Stimulated activated CD8-positive, alpha-beta memory T cell treated with anti-CD3 and anti-CD28 coated beads, Interleukin-7, amount 100 ng/mL, for 4 hours (primary cell): Measurements from ENCODE around the gene FLT4.

Experiments
- DNase-seq, 2 donors: peaks; one replicate each; pipeline ENCODE4 v3.0.0-alpha.2; 2020; ENCODE audit warnings: low read depth in 2 of 2

FLT4 gene

DNA sequence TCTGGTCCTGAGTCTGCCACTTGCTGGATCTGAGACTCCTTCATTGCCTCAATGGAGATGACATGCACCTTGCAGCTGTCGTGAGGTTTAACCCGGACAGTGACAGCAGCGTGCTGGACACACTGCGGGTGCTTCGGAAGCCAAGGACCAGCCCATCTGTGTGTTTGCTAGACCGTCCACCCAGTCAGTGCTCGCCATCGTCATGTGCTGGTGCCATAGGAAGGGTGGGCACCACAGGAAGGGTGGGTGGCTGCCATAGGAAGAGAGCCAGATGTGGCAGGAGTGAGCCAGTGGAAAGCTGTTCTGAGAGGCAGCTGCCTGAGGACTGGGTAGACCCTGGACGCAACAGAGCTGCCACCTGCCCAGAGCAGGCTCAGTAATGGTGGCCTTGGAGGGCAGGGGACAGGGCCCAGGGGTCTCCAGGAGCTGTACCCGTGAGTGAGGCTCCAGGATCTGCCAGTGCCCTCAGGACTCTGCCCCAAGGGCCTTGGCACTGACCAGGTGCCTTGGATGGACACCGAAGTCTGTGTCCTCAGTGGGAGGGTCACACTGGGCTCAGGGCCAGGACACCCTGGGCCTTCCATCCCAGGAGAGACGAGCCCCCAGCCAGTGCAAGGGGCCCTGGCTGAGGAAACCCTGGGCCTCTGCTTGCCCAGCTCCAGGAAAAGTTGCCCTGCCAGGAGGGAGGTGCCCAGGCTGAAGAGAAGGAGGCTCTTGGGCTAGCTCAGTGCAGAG is 21.8 kb downstream of the FLT4 start:
- DNase-seq: no peak

GRCh38 chr5:180626661-180627385 is 22.6 kb downstream of the FLT4 start:
- no peak for DNase-seq

GRCh38 chr5:180625791-180626660 is 23.4 kb downstream of the FLT4 start:
- no peak for DNase-seq

DNA sequence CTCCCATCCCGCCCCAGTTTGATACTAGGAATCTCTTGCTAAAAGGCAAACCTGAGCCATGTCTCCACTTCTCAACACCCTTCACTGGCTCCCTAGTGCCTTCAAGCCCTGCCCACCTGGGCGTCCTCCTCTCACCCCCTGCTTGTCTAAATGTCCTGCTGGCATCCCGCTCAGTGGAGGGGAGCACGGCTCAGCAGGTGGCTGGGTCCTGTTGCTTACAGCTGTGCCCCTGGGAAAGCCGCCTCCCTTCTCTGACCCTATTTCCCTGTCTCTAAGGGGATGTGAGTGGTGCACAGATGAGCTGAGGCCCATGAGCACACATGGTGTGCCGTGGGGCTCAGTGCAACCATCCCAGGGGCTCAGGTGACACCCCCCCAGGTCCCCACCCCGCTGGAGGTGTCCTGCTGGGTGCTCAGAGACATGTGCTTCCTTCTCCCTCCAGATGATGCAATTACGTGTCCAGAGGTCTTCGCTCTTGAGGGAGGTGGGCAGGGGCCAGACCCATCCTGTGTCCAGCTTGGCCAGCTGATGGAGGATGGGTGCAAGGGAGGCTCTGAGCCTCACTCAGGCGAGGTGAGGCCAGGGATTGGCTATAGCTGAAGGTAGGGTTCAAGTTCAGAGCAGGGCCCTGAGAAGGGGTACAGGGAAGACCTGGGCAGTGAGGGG is 24.1 kb downstream of the FLT4 start:
- no peak for DNase-seq

DNA sequence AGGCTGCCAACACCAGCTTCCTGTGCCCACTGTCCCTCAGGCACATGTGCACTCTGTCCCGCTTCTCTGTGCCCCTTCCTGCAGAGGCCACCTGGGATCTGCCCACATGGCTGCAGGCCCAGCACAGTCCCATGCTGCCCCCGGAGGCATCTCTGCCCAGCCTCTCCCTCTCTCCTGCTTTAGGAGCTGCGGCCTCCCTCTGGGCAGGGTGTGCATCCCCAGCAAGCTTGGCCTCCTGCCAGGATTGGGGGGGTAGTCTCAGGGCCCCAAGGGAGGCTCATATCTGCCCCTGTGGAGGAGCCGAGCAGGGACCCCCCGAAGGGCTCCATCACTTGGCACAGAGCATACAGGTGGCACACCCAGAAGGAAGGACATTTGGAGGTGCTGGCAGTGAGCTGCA is 24.8 kb downstream of the FLT4 start:
- no peak for DNase-seq

- no peak for DNase-seq
Measured at GRCh38 chr5:180623844-180624243, 25.6 kb downstream of the FLT4 start.

- no peak for DNase-seq
Measured at GRCh38 chr5:180623411-180623834, 26.0 kb downstream of the FLT4 start.

GRCh38 chr5:180622910-180623309 is 26.5 kb downstream of the FLT4 start:
- no peak for DNase-seq

DNA sequence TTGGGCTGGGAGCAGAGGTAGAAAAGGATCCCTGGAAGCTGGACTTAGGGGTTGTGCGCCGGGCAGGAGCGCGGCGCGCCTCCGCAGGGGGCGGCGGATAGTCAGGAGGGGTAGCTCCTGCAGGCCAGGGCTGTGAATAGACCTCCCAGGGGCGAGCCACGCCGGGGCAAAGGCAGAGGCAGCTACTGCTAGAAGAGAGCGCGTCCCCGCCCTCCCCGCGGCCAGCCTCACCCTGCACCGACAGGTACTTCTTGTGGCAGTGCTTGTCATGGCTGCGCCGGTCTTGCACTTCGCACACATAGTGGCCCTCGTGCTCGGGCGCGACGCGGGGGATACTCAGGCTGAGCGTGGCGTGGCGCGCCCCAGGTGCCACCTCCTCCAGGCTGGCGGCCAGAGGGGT is 28.1 kb downstream of the FLT4 start:
- no peak for DNase-seq

GRCh38 chr5:180620014-180620413 is 29.4 kb downstream of the FLT4 start:
- DNase-seq: no peak

- DNase-seq: no peak
Measured at GRCh38 chr5:180619563-180619915, 29.9 kb downstream of the FLT4 start.

- no peak for DNase-seq
Measured at GRCh38 chr5:180618829-180619562, 30.4 kb downstream of the FLT4 start.

- no peak for DNase-seq
Measured at GRCh38 chr5:180618487-180618828, 30.9 kb downstream of the FLT4 start.

DNA sequence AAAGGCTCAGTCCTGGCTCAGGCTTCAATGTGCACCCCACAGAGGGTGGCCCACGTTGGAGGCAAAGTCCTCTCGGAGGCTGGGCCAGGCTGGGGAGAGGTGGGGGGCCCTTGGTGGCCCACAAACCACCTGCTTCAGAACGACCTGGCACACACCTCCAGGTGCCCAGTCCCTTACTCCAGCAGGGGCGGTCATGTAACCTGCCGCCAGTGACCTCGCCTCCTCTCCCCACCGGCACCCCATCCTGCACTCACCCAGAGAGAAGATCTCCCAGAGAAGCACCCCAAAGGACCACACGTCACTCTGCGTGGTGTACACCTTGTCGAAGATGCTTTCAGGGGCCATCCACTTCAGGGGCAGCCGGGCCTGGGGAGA is 35.6 kb downstream of the FLT4 start:
- DNase-seq: no peak

GRCh38 chr5:180613188-180613813 is 36.1 kb downstream of the FLT4 start:
- DNase-seq: no peak

DNA sequence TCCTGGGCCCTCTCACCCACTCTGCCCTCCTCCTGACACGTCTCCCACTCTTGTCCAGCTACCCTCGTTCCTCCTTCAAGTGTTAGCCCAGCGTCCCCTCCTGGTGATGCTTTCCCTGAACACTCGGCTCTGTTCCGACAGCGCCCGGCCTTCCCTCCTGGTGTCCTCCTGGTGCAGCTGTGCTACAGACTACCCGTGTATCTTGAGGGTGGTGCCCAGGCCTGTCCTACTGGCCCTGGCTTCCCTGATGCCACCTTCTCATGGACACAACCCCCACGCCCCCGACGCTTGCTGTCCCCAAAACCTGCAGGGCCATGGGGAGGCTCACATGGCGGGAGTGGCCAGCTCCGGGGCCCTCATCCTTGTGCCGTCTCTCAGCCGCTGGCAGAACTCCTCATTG is 36.7 kb downstream of the FLT4 start:
- DNase-seq: no peak

DNA sequence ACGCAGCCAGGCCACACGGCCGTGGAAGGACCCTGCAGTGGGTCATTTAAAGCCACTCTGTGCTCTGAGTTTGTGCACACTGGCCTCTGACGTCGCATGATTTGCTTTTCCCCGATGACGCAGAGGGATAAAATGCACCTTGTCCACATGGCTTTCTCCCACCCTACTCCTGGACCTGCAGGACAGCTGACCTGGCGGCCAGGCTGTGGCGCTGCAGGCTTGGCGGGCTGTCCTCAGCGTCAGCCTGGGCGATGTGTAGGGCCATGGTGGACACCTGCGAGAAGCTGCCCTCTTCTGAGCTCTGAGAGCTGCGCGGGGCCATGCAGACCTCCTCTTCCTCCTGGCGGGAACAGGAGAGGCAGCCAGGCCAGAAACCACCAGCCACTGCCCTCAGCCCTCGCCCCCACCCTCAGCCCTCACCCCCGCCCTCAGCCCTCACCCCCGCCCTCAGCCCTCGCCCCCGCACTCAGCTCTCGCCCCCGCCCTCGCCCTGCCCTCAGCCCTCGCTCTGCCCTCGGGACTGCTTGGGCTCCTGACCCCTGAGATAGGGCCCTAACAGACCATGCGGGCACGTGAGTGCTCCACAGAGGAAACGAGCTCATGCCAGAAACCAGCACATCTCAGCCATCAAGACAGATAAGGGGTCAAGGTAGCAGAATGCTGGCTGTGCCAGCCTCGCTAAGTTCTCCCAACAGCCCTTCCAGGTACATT is 38.1 kb downstream of the FLT4 start:
- DNase-seq: no peak

GRCh38 chr5:180609817-180610550 is 39.4 kb downstream of the FLT4 start:
- no peak for DNase-seq

GRCh38 chr5:180609386-180609785 is 40.0 kb downstream of the FLT4 start:
- no peak for DNase-seq
